Heart left ventricle (tissue), 13 donors: ENCODE data around the gene TASP1.

Experiments
- CTCF ChIP-seq, 12 donors: fragments of 200-600 bp; sonication (generic) in 4 of 12; IDR thresholded peaks; one replicate each; pipeline versions ENCODE4 v1.5.0 to v1.8.0; 2018 to 2022; ENCODE audit warnings: antibody characterized with exemption in 12 of 12, mild to moderate bottlenecking in 5 of 12
- POLR2A ChIP-seq, 2 donors: fragments of 450-650 bp; IDR thresholded peaks; one replicate each; pipeline ENCODE4 v1.6.1; 2017; ENCODE audit warnings: antibody characterized with exemption in 2 of 2, mild to moderate bottlenecking in 2 of 2, moderate library complexity in 2 of 2
- donor health status: ischemic (EF 13 %, LVEDD 7.1; RV severe dilation, severe dysfunction).
- donor health status: DM: no; HTN: yes; CAD: no.
- donor health status: DM: no; HTN: no; CAD: no.
- donor health status: ischemic (EF 25% LVEDD 6.9; RV normal size, moderate dysfunction).
- donor health status: ischemic (EF 25% LVEDD 5.7; RV mildly dilated, moderate dysfunction).
- donor health status: ischemic (EF 35%, LVEDD 5.7; RV mildly dilated, moderate dysfunction).
- donor health status: nonischemic (EF 11% LVEDD 7.7; RV severe dilation, severe dysfunction).
- donor health status: DM: yes; HTN: yes; CAD: no.
- donor health status: PGD.
- donor health status: ischemic (EF 29% LVEDD 5.4; RV normal size, mild dysfunction).
- donor health status: nonischemic (EF 23%, LVEDD 6.1; RV moderate dilation, normal function).

- TF ChIP-seq CTCF (IDR thresholded peaks at IDR 0.05) (no peak), POLR2A (IDR thresholded peaks at IDR 0.05) (no peak)
These were observed 243.5 kb downstream of the TASP1 start for GRCh38 chr20:13395232-13395631.
